MM.1S (cell line): ENCODE measurements around the gene DDX24.

Source experiments
- DNase-seq: peaks from one replicate; pipeline ENCODE4 v3.0.0-alpha.2; 2015
- H2AFZ ChIP-seq: fragments of 300-600 bp; sonication (generic); 2 replicates; pipeline ENCODE4 v1.6.0; 2016; ENCODE audit warnings: antibody characterized with exemption, low read length
- H3F3A ChIP-seq: fragments of 300-600 bp; sonication (generic); 2 replicates; pipeline ENCODE4 v1.6.1; 2016; ENCODE audit warnings: mild to moderate bottlenecking, antibody characterized with exemption, low read length, moderate library complexity, mixed read lengths; ENCODE audit not compliant: insufficient read depth
- H3K27ac ChIP-seq: fragments of 300-600 bp; sonication (generic); 2 replicates; pipeline ENCODE4 v1.5.1; 2016; ENCODE audit warnings: mild to moderate bottlenecking, low read length
- H3K27me3 ChIP-seq: fragments of 300-600 bp; sonication (generic); replicated peaks from 2 replicates; pipeline ENCODE4 v1.6.0; 2016; ENCODE audit warnings: low read length; ENCODE audit not compliant: insufficient read depth
- H3K36me3 ChIP-seq: fragments of 300-600 bp; sonication (generic); replicated peaks from 2 replicates; pipeline ENCODE4 v1.6.1; 2016; ENCODE audit warnings: mild to moderate bottlenecking, low read length, mixed read lengths; ENCODE audit not compliant: insufficient read depth
- H3K4me1 ChIP-seq: fragments of 300-600 bp; sonication (generic); 2 replicates; pipeline ENCODE4 v1.6.1; 2016; ENCODE audit warnings: low read length, mixed read lengths
- H3K4me2 ChIP-seq: fragments of 300-600 bp; sonication (generic); 2 replicates; pipeline ENCODE4 v1.6.0; 2016; ENCODE audit warnings: low read depth, low read length
- H3K4me3 ChIP-seq: fragments of 300-600 bp; sonication (generic); 2 replicates; pipeline ENCODE4 v1.5.1; 2016; ENCODE audit warnings: low read length, mixed read lengths
- H3K79me2 ChIP-seq: fragments of 300-600 bp; sonication (generic); 2 replicates; pipeline ENCODE4 v1.6.1; 2016; ENCODE audit warnings: mixed run types, low read length, mixed read lengths
- H3K9ac ChIP-seq: fragments of 300-600 bp; sonication (generic); 2 replicates; pipeline ENCODE4 v1.6.1; 2016; ENCODE audit warnings: low read length, mixed read lengths
- H3K9me2 ChIP-seq: fragments of 300-600 bp; sonication (generic); replicated peaks from 2 replicates; pipeline ENCODE4 v1.6.1; 2016; ENCODE audit warnings: mild to moderate bottlenecking, low read length, mixed read lengths; ENCODE audit not compliant: insufficient read depth
- H3K9me3 ChIP-seq: fragments of 300-600 bp; sonication (generic); replicated peaks from 2 replicates; pipeline ENCODE4 v1.6.1; 2016; ENCODE audit warnings: mild to moderate bottlenecking, low read length, mixed read lengths; ENCODE audit not compliant: insufficient read depth
- H4K20me1 ChIP-seq: fragments of 300-600 bp; sonication (generic); 2 replicates; pipeline ENCODE4 v1.6.1; 2016; ENCODE audit warnings: mild to moderate bottlenecking, low read length, moderate library complexity, mixed read lengths; ENCODE audit not compliant: insufficient read depth
- CTCF ChIP-seq: fragments of 300-600 bp; sonication (generic); IDR thresholded peaks from 2 replicates; pipeline ENCODE4 v1.5.1; 2016; ENCODE audit warnings: antibody characterized with exemption, low read length, mixed read lengths
- EZH2 ChIP-seq: fragments of 300-600 bp; sonication (generic); optimal IDR thresholded peaks from 2 replicates; pipeline ENCODE3; 2017; ENCODE audit warnings: low read depth, mild to moderate bottlenecking, antibody characterized with exemption, low read length, mixed read lengths
- EZH2phosphoT487 ChIP-seq: fragments of 300-600 bp; sonication (generic); IDR thresholded peaks from 2 replicates; pipeline ENCODE4 v1.6.1; 2018; ENCODE audit warnings: antibody characterized with exemption, low read length

The DDX24 gene

DNA sequence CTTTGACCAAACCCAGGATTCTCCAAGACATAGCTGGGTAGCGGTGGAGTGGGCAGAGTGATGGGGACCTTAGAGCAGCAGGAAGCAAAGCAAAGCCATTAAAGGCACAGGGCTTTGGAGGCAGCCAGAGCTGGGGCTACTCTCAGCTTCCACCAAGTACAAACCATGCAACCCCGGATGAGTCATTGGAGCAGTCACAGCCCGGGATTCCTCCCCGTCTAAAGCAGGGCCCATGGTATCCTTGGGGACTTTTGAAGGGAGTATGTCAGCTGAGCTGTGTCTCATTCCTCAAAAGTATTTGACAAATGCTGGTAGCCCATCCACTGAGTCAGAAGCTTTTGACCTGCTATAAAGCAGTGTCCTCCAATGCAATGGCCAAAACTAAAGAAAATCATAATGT is 19.8 kb upstream of the DDX24 start:
- no peaks in the 10 kb centered on the region for H3K36me3 ChIP-seq
- H3K4me3 ChIP-seq = no peak overlapping the region
- no peak for DNase-seq
- no peak overlapping the region for H3K4me2 ChIP-seq
- H3K9me3 ChIP-seq = no peaks in the 10 kb centered on the region
- H3K9me2 ChIP-seq = no peaks in the 10 kb centered on the region
- no peaks in the 10 kb centered on the region for H3K79me2 ChIP-seq
- no peak overlapping the region for H3K27ac ChIP-seq
- no peak overlapping the region for H2AFZ ChIP-seq
- no peaks in the 10 kb centered on the region for H3K4me1 ChIP-seq
- H3F3A ChIP-seq = no peaks in the 10 kb centered on the region
- TF ChIP-seq EZH2 = no peak
- H3K9ac ChIP-seq = no peak overlapping the region
- H3K27me3 ChIP-seq = no peaks in the 10 kb centered on the region
- H4K20me1 ChIP-seq = no peaks in the 10 kb centered on the region

DNA sequence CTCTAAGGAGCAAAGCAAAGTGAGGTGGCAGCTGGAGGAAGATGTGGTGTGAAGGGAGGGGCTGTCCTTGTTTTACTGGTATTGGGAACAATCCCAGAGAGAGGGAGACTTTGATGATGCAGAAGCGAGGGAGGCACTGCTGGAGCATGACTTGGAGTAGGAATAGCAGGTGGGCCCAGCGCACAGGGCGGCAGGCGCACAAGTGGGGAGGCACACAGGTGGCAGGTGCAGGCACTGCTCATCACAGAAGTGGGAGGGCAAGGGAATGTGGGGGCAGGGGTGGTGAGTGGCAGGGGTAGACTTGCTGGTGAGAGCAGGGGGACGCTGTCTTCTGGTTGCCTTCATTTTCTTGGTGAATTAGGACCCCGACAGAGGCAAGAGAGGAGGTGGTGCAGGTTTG is 18.0 kb upstream of the DDX24 start:
- Histone ChIP-seq H3K36me3 (no peaks in the 10 kb centered on the region), H3K27ac (no peak overlapping the region), H3K9me3 (no peaks in the 10 kb centered on the region), H3K9me2 (no peaks in the 10 kb centered on the region), H3K4me2 (no peak overlapping the region), H3K79me2 (no peaks in the 10 kb centered on the region), H3F3A (no peaks in the 10 kb centered on the region), H3K4me1 (no peaks in the 10 kb centered on the region), H3K9ac (no peak overlapping the region), H3K4me3 (no peak overlapping the region), H4K20me1 (no peaks in the 10 kb centered on the region), H2AFZ (no peak overlapping the region), H3K27me3 (no peaks in the 10 kb centered on the region)
- DNase-seq = no peak
- TF ChIP-seq EZH2 = no peak
- TF ChIP-seq EZH2phosphoT487 = no peak
- TF ChIP-seq CTCF = no peak

DNA sequence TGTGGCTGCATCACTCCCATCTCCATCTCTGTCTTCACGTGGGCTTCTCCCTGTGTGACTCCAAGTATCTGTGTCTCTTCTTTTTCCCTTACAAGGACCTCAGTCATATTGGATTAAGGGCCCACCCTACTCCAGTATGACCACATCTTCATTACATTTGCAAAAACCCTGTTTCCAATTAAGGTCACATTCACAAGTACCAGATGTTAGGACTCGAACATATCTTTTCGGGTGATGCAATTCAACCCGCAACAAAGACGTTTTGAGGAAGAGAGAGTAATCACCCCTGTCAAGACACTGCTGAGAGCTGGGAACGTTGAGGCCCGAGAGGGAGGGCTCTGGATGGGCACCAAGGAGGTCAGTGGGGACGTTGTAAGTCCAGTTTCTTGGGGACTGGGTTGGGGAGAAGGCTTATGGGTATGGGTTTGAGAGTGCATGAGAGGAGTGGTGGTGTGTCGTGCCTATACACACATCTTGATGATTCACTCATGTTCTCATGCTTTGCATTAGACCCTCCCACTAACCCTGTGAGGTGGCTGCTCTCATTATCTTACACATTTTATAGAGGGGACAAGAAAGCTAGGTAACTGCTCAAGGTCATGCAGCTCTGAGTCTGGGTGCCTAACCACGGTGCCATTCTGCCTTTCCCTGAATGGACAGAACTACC is 17.5 kb upstream of the DDX24 start:
- Histone ChIP-seq H3K9ac (no peak overlapping the region), H3K9me3 (no peaks in the 10 kb centered on the region), H3K4me1 (no peaks in the 10 kb centered on the region), H2AFZ (no peak overlapping the region), H3K79me2 (no peaks in the 10 kb centered on the region), H4K20me1 (no peaks in the 10 kb centered on the region), H3K27me3 (no peaks in the 10 kb centered on the region), H3F3A (no peaks in the 10 kb centered on the region), H3K4me2 (no peak overlapping the region), H3K36me3 (no peaks in the 10 kb centered on the region), H3K27ac (no peak overlapping the region), H3K9me2 (no peaks in the 10 kb centered on the region), H3K4me3 (no peak overlapping the region)
- TF ChIP-seq EZH2phosphoT487 = no peak
- TF ChIP-seq EZH2 = no peak
- no peak for TF ChIP-seq CTCF
- no peak for DNase-seq

GRCh38 chr14:94097091-94097490 is 16.1 kb upstream of the DDX24 start:
- H3K79me2 ChIP-seq = no peaks in the 10 kb centered on the region
- H3K36me3 ChIP-seq = no peaks in the 10 kb centered on the region
- no peak overlapping the region for H3K9ac ChIP-seq
- H3K9me3 ChIP-seq = no peaks in the 10 kb centered on the region
- no peak overlapping the region for H2AFZ ChIP-seq
- H3K4me2 ChIP-seq = no peak overlapping the region
- H4K20me1 ChIP-seq = no peaks in the 10 kb centered on the region
- TF ChIP-seq CTCF = no peak
- TF ChIP-seq EZH2 = no peak
- TF ChIP-seq EZH2phosphoT487 = no peak
- no peaks in the 10 kb centered on the region for H3K27me3 ChIP-seq
- H3K9me2 ChIP-seq = no peaks in the 10 kb centered on the region
- no peak overlapping the region for H3K27ac ChIP-seq
- no peaks in the 10 kb centered on the region for H3F3A ChIP-seq
- no peak for DNase-seq
- H3K4me3 ChIP-seq = no peak overlapping the region
- no peaks in the 10 kb centered on the region for H3K4me1 ChIP-seq
